Stomach (tissue), 9 donors: ENCODE data around the gene EIF4G3. TPM values are rescaled to one million over a fixed set of nuclear protein-coding genes. Genes with fewer than 3 reads are reported as not detected.

Experiments used
- DNase-seq, 2 donors: peaks; one replicate each; pipeline versions ENCODE4 v3.0.0 to v3.0.0-alpha.2; 2013 to 2019
- H3K27ac ChIP-seq, 5 donors: fragments of 200-600 bp in 4 of 5; sonication (generic) in 4 of 5; one replicate each; pipeline ENCODE4 v1.5.1; 2013 to 2019; ENCODE audit warnings: mild to moderate bottlenecking in 1 of 5, moderate library complexity in 1 of 5
- H3K27me3 ChIP-seq, 3 donors: fragments of 200-600 bp; sonication (generic); one replicate each; pipeline ENCODE4 v1.5.1; 2017 to 2019; ENCODE audit warnings: mixed run types in 1 of 3
- H3K36me3 ChIP-seq, 4 donors: fragments of 200-600 bp; sonication (generic); 1 replicate in 3 of 4; 2 replicates in 1 of 4; pipeline ENCODE4 v1.5.1; 2016 to 2019
- H3K4me1 ChIP-seq, 4 donors: fragments of 200-600 bp; sonication (generic); one replicate each; pipeline ENCODE4 v1.5.1; 2016 to 2019
- H3K4me3 ChIP-seq, 4 donors: fragments of 200-600 bp; sonication (generic) in 3 of 4; one replicate each; pipeline ENCODE4 v1.5.1; 2016 to 2019; ENCODE audit warnings: mild to moderate bottlenecking in 1 of 4
- H3K9me3 ChIP-seq, 4 donors: fragments of 200-600 bp; sonication (generic); one replicate each; pipeline ENCODE4 v1.5.1; 2016 to 2019
- CTCF ChIP-seq, 7 experiments: fragments of 450-650 bp in 4 of 7; fragments of 200-600 bp in 3 of 7; sonication (generic) in 3 of 7; IDR thresholded peaks; one replicate each; pipeline ENCODE4 v1.5.1; 2016 to 2019; ENCODE audit warnings: antibody characterized with exemption in 7 of 7, control low read depth in 2 of 7, mild to moderate bottlenecking in 1 of 7
- EP300 ChIP-seq: sonication (generic); formaldehyde crosslinking; IDR thresholded peaks from one replicate; pipeline ENCODE4 v1.6.1; 2017; ENCODE audit warnings: antibody characterized with exemption
- POLR2A ChIP-seq, 4 donors: fragments of 450-650 bp; IDR thresholded peaks; one replicate each; pipeline ENCODE4 v1.6.1; 2016; ENCODE audit warnings: antibody characterized with exemption in 4 of 4, control low read depth in 2 of 4, mild to moderate bottlenecking in 1 of 4, moderate library complexity in 1 of 4
- POLR2AphosphoS5 ChIP-seq, 3 donors: sonication (generic); formaldehyde crosslinking; IDR thresholded peaks; one replicate each; pipeline ENCODE4 v1.6.1; 2016; ENCODE audit warnings: antibody characterized with exemption in 3 of 3
- WGBS, 5 donors: extraction: QIAGEN DNeasy Blood & Tissue Kit in 3 of 5; methylation state at CpG; one replicate each; pipeline versions ENCODE4 v1.1.5 to v1.1.7; 2013 to 2018; 5-methylcytosine and 5-hydroxymethylcytosine counted together
- intact Hi-C: fragments of 100-400 bp; cut with DNase I; formaldehyde crosslinking; loops from one replicate; pipeline ENCODE4 v1.15.1; 2023; ENCODE audit warnings: low total_unique reads
- polyA plus RNA-seq, 3 donors: library from polyadenylated mRNA; stranded (reverse); fragments of 200-250 nt; gene quantifications; one replicate each; pipeline ENCODE4 v1.2.3, GENCODE V29; 2013
- total RNA-seq, 5 donors: library from RNA; depleted of rRNA; stranded (reverse); fragments of >200 nt; gene quantifications; one replicate each; pipeline versions ENCODE4 v1.1.0 to v1.2.3, GENCODE V29; 2014 to 2016
- donor health status: healthy with polysubstance abuse.
- donor health status: Bipolar disorder and iron deficiency.
- donor health status: healthy.

The EIF4G3 gene
- total and polyA plus RNA-seq, 8 donors, result 6.3 to 63.3 (median 44.7) TPM

DNA sequence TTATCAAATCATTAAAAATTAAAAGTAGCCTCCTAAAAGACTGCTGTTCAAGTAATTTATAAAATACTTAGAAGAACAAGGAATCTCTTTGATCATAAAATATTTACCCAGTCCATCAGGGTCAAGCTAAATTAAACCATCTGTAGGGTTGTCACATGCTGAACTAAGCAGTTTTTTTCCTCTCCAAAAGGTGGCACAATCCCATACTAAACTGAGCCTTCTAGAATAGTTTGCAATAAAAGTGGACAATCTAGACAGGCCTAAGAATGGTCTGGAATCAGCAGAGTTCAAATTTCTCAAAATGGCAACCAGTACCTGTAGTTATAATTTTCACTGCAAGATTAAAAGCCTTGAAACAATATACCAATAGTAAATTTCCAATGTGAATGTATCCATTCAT is 194.8 kb downstream of the EIF4G3 start:
- intact Hi-C loops, result loop anchor here (5.0 kb wide), 1 partner anchor 215 kb away; no protein-coding TSS in a partner anchor
- Histone ChIP-seq H3K4me3 (no peak overlapping the region), H3K36me3 (peaks cover 0 to 15% (median 9%) of the 10 kb centered on the region in 4 donors), H3K27me3 (no peaks in the 10 kb centered on the region), H3K9me3 (no peaks in the 10 kb centered on the region), H3K4me1 (peaks cover 0 to 5% (median 0%) of the 10 kb centered on the region in 4 donors), H3K27ac (no peak overlapping the region)
- peak in 3 of 7 experiments; percentile 9 to 30 (median 12) for TF ChIP-seq CTCF (IDR thresholded peaks at IDR 0.05)
- TF ChIP-seq EP300, result no peak
- peak in 1 of 2 donors; percentile 52 for DNase-seq

DNA sequence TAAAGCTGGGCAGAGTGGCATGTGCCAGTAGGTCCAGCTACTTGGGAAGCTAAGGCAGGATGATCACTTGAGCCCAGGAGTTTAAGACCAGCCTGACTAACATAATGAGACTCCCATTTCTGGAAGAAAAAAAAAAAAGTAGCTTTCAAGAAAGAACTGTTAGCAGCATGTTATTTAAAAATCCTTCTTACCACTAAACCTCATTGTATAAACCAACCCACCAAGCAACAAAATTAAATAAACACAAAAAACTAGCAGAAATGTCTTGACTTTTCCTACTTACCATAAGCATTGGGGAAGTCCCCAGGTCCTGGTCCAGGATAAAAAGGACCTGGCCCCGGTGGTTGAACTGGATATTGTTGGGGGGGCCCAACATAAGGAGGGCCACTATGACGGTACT is 196.6 kb downstream of the EIF4G3 start:
- intact Hi-C loops, result loop anchor here (5.0 kb wide), 1 partner anchor 217 kb away; no protein-coding TSS in a partner anchor
- no peak for DNase-seq

DNA sequence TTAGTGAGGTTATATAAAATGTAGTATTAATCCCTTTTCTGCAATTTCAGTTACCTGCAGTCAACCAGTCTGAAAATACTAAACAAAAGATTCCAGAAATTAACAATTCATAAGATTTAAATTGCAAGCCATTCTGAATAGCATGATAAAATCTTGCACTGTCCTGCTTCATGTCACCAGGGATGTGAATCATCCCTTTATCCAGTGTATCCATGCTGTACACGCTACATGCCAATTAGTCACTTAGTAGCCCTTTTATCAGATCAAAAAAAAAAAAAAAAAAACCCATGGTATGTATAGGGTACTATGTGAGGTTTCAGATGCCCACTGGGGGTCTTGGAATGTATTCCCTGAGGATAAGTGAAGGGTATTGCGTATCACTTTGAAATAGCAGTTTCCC is 198.3 kb downstream of the EIF4G3 start:
- DNase-seq, result no peak
- intact Hi-C loops, result loop anchor here (10.0 kb wide), 1 partner anchor 284 kb away; no protein-coding TSS in a partner anchor
- H3K4me3 ChIP-seq, result no peak overlapping the region
- WGBS, 5 donors, result 94 to 96% (median 94%) methylated on average over 2 of the region's 2 CpGs
- peaks cover 0 to 5% (median 0%) of the 10 kb centered on the region in 4 donors for H3K4me1 ChIP-seq
- TF ChIP-seq CTCF (IDR thresholded peaks at IDR 0.05) (no peak), EP300 (no peak), POLR2A (IDR thresholded peaks at IDR 0.05) (no peak), POLR2AphosphoS5 (IDR thresholded peaks at IDR 0.05) (no peak)
- H3K27me3 ChIP-seq, result no peaks in the 10 kb centered on the region
- peaks cover 0 to 15% (median 10%) of the 10 kb centered on the region in 4 donors for H3K36me3 ChIP-seq
- H3K27ac ChIP-seq, result no peak overlapping the region
- no peaks in the 10 kb centered on the region for H3K9me3 ChIP-seq

More for the DNA sequence above, 196.6 kb downstream of the EIF4G3 start:
- Histone ChIP-seq H3K36me3 (peaks cover 0 to 15% (median 9%) of the 10 kb centered on the region in 4 donors), H3K27me3 (no peaks in the 10 kb centered on the region), H3K4me1 (peaks cover 0 to 5% (median 0%) of the 10 kb centered on the region in 4 donors), H3K4me3 (no peak overlapping the region), H3K9me3 (no peaks in the 10 kb centered on the region), H3K27ac (no peak overlapping the region)
- WGBS, 5 donors, result 87 to 96% (median 90%) methylated on average over 2 of the region's 2 CpGs
- TF ChIP-seq EP300 (no peak), POLR2A (IDR thresholded peaks at IDR 0.05) (no peak), POLR2AphosphoS5 (IDR thresholded peaks at IDR 0.05) (no peak), CTCF (IDR thresholded peaks at IDR 0.05) (no peak)

- no peak overlapping the region for H3K4me3 ChIP-seq
- intact Hi-C loops, result loop anchor here (10.0 kb wide), 1 partner anchor 281 kb away; no protein-coding TSS in a partner anchor
Observed at GRCh38 chr1:20975668-20976067, 201.0 kb downstream of the EIF4G3 start.

More at GRCh38 chr1:20975668-20976067, 201.0 kb downstream of the EIF4G3 start:
- no peaks in the 10 kb centered on the region for H3K4me1 ChIP-seq
- H3K27me3 ChIP-seq, result no peaks in the 10 kb centered on the region
- peaks cover 8 to 39% (median 36%) of the 10 kb centered on the region in 4 donors for H3K36me3 ChIP-seq
- H3K27ac ChIP-seq, result no peak overlapping the region
- no peak for TF ChIP-seq POLR2A (IDR thresholded peaks at IDR 0.05)
- TF ChIP-seq EP300, result no peak
- TF ChIP-seq POLR2AphosphoS5 (IDR thresholded peaks at IDR 0.05), result no peak
- no peak for TF ChIP-seq CTCF (IDR thresholded peaks at IDR 0.05)
- no peaks in the 10 kb centered on the region for H3K9me3 ChIP-seq
- 90 to 95% (median 92%) methylated on average over 1 of the region's 1 CpG for WGBS, 5 donors
- no peak for DNase-seq
